IMR-90 (cell line): Measurements from ENCODE around the gene VASH1.

ENCODE experiments used
- BHLHE40 ChIP-seq: fragments of 150-350 bp; IDR thresholded peaks from 2 replicates; pipeline ENCODE4 v1.6.1; 2016; ENCODE audit warnings: mild to moderate bottlenecking, low read depth, low read length
- FOS ChIP-seq: fragments of 150-350 bp; IDR thresholded peaks from 2 replicates; pipeline ENCODE4 v1.6.1; 2016; ENCODE audit warnings: low read depth, low read length
- MAFK ChIP-seq: IDR thresholded peaks from 2 replicates; pipeline ENCODE4 v1.6.1; 2012; ENCODE audit warnings: low read depth, low read length, improper control_type of control experiment
- MAZ ChIP-seq: IDR thresholded peaks from 2 replicates; pipeline ENCODE4 v1.6.1; 2012; ENCODE audit warnings: low read depth, mild to moderate bottlenecking, low read length, improper control_type of control experiment, moderate library complexity, borderline replicate concordance
- MXI1 ChIP-seq: IDR thresholded peaks from 2 replicates; pipeline ENCODE4 v1.6.1; 2012; ENCODE audit warnings: low read depth, mild to moderate bottlenecking, low read length, moderate library complexity, borderline replicate concordance
- POLR2A ChIP-seq: IDR thresholded peaks from 2 replicates; pipeline ENCODE4 v1.6.1; 2012; ENCODE audit warnings: mild to moderate bottlenecking, low read depth, low read length
- RAD21 ChIP-seq: IDR thresholded peaks from 2 replicates; pipeline ENCODE4 v1.6.1; 2012; ENCODE audit warnings: low read length, improper control_type of control experiment
- SMC3 ChIP-seq: fragments of 150-350 bp; IDR thresholded peaks from 2 replicates; pipeline ENCODE4 v1.6.1; 2016; ENCODE audit warnings: low read depth, mild to moderate bottlenecking, antibody characterized with exemption, low read length, moderate library complexity
- TF ChIP-seq, protein P1 (sequence below): conservative IDR thresholded peaks from 2 replicates; pipeline ENCODE4 v1.5.1; 2012; ENCODE audit warnings: mild to moderate bottlenecking, low read depth, low read length, improper control_type of control experiment
- TF ChIP-seq, protein P2 (sequence below): fragments of 150-350 bp; IDR thresholded peaks from 2 replicates; pipeline ENCODE4 v1.6.1; 2017; ENCODE audit warnings: mild to moderate bottlenecking, antibody characterized with exemption, low read length, low read depth

DNA sequence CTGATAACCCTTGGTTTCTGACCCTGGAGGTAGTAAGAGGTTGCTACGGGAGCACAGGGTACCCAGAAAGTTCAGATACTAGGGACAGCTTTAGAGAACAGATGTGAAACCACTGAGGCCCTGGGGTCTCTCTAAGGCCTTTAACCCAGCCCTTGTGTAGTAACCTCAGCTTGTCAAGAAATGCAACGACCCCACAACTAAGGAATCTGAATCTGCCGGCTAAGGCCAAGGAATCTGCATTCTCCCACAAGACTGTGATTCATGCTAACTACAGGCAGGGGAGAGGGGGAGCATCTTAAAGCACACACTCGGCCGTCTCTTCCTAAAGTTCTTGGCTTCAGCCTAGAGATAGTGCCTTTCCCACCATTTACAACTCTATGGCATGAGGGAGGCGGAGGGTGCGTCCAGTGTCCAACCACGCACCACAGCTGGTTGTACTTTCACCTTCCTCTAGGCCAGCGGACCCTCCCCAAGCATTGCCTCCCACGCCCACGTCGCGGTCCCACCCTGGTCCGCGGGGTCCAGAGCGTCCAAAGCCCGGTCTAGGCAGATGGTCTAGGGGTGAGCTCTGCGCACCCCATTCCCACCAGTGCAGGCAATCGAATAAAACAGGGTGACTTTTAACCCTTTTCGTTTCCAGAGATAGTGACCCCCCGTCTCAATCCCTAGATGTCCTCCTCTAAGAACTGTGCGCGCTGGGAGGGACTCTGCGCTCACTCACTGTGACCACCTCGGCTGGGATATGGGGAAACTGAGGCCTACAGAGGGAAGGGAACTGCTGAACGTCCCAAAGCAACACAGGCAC is 735 bp upstream of the VASH1 start:
- TF ChIP-seq MAZ (no peak), MAFK (no peak), POLR2A (no peak), MXI1 (no peak), BHLHE40 (no peak), SMC3 (no peak), FOS (no peak), RAD21 (no peak)
- TF ChIP-seq, protein P1, sequence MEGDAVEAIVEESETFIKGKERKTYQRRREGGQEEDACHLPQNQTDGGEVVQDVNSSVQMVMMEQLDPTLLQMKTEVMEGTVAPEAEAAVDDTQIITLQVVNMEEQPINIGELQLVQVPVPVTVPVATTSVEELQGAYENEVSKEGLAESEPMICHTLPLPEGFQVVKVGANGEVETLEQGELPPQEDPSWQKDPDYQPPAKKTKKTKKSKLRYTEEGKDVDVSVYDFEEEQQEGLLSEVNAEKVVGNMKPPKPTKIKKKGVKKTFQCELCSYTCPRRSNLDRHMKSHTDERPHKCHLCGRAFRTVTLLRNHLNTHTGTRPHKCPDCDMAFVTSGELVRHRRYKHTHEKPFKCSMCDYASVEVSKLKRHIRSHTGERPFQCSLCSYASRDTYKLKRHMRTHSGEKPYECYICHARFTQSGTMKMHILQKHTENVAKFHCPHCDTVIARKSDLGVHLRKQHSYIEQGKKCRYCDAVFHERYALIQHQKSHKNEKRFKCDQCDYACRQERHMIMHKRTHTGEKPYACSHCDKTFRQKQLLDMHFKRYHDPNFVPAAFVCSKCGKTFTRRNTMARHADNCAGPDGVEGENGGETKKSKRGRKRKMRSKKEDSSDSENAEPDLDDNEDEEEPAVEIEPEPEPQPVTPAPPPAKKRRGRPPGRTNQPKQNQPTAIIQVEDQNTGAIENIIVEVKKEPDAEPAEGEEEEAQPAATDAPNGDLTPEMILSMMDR = no peak
- TF ChIP-seq, protein P2, sequence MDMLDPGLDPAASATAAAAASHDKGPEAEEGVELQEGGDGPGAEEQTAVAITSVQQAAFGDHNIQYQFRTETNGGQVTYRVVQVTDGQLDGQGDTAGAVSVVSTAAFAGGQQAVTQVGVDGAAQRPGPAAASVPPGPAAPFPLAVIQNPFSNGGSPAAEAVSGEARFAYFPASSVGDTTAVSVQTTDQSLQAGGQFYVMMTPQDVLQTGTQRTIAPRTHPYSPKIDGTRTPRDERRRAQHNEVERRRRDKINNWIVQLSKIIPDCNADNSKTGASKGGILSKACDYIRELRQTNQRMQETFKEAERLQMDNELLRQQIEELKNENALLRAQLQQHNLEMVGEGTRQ = no peak
